DMS53 treated with DMSO at 0.1 percent for 48 hours (cell line): ENCODE data around the gene HGD.
"Not testable (repeated sequence)": the region's sequence is repeated elsewhere in the genome, so short reads cannot be mapped to it uniquely, and the experiment has no call there.

ENCODE experiments used
- DNase-seq: peaks from one replicate; lab custom pipeline; 2025; ENCODE audit not compliant: unreplicated experiment; lab: John Stamatoyannopoulos, UW

HGD gene

DNA sequence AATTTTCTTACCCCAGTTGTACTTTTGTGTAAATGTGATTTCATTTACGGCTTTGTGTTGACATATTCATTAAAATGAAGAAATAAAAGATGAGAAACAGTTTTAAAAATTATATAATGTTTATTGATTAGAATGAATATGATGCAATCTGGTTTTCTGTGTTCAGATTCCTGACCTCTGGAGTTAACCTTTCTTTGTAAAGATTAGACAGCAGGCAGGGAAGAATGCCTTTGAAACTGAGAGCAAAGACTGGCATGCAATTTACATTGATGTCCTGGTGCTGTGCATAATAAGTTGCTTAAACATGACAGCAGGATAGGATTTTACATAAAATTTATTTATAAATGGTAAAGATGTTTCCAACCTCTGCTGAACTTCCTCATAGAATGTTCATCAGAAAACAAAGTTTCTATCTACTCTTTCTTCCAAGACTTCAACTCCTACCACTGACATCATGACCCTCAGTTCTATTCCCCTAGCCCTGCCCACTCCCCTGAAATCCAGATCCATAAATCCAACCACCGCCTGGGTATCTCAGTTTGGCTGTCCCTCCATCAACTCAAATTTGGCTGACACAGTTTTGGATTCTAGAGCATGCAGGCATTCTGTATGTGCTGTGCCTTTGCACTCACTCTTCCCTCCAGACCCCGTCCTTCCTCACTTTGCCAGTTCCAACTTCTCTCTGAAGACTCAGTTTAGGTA, 1.7 kb downstream of the HGD start:
- no peak for DNase-seq

DNA sequence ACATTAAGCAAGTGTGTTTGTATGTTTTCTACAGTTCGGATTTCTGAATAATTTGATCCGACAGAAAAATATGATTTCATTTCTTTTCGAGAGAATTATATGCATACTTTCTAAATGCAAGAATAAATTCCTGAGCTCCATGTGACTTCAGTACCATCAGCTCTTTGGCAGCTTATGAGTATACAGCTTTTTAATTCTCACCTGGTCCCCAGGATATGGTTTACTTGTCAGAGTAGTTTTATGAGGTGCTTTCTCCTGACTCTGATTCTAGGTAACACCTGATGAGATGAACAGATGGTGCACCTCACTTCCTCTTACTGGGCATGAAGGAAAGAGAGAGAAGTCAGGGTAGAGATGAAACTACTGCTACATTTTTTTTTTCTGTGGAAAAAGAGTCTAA, 3.1 kb downstream of the HGD start:
- DNase-seq = peak; percentile 18

- peak; percentile 81 for DNase-seq
Observed at GRCh38 chr3:120678331-120678947, 3.6 kb downstream of the HGD start.

GRCh38 chr3:120677193-120677592, 4.8 kb downstream of the HGD start:
- DNase-seq = not testable (repeated sequence)

DNA sequence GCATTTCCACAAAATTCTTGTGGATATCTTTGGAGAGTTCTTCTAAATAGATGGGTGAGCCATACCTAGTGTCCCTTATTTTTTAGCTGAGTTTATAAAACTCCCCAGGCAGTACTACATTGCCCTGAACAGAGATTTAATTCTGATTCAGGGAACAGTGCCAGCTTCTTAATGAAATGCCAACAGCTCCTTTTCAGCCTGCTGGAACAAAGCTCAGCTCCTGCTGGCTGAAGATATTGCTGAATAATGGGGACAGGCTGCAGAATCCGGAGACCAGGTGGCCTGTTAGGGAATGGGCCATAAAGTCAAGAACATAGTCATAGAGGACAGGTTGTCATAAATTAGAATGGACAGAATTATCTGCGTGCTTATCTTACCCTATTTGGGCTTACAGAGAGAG, 8.9 kb downstream of the HGD start:
- DNase-seq = no peak

DNA sequence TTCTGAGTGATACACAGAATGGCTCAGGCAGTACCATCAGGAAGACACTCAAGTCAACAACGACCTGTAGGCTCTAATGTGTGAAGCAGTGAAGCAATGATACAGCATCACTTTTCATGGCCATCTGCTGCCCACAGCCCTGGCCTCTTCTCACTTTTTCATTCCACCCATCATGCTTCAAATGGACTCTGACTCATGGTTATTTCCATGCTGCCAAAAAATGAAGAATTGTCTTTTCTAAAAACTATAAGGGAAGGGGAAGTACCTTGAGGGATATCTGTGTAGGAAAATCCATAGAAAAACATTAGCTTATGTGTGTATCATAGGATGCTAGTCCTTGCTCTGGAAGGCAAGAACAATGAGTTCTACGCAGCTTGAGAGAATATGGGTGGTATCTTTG, 11.5 kb downstream of the HGD start:
- no peak for DNase-seq

- DNase-seq = no peak
Observed at GRCh38 chr3:120664926-120665325, 17.1 kb downstream of the HGD start.

GRCh38 chr3:120661945-120662344, 20.1 kb downstream of the HGD start:
- no peak for DNase-seq

DNA sequence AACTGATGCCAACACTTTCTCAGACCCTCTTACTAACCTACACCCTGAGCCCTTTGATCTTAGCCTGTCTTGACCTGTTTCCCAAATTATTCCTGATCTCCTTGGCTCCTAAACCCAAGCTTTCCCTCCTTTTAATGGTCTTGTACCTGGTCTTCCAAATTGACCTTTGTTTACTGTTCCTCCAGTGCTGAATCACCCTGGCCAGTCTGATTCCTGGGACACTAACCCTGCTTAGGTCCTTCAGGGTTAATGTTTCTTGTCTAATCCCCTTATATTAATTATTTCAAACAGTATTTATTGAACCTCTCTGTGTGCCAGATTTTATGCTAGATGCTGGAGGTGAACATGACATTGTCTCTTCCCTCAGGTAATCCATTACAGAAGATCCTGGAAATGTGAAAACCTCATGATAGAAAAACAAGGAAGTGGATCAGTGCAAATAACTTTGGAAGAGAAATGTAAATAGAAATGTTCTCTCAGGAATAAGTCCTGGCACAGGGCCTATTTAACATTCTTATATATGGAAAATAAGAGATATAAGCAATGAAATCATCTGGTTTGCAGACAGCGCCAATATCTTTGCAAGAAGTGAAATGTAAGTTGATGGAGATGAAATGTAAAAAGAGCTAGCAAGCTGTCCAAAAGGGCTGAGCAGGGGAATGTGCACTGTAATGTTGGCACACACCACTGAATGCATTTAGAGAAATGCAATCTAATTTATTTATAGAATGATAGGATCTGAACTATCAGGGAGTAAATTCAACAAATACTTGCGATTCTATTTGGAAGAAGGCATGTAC, 20.7 kb downstream of the HGD start:
- DNase-seq = peak; percentile 38

DNA sequence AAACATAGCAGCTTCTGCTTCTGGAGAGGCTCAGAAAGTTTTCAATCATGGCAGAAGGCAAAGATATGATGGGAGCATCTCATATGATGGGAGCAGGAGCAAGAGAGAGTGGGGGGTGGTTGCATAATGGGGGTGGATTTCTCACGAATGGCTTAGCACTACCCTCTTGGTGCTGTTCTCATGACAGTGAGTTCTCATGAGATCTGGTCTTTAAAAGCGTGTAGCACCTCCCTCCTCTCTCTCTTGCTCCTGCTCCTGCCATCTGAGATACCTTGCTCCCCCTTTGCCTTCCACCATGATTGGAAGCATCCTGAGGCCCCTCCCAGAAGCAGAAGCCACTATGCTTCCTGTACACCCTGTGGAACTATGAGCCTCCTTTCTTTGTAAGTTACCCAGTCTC, 22.2 kb downstream of the HGD start:
- no peak for DNase-seq

- DNase-seq = no peak
Observed at GRCh38 chr3:120659285-120659684, 22.8 kb downstream of the HGD start.

DNA sequence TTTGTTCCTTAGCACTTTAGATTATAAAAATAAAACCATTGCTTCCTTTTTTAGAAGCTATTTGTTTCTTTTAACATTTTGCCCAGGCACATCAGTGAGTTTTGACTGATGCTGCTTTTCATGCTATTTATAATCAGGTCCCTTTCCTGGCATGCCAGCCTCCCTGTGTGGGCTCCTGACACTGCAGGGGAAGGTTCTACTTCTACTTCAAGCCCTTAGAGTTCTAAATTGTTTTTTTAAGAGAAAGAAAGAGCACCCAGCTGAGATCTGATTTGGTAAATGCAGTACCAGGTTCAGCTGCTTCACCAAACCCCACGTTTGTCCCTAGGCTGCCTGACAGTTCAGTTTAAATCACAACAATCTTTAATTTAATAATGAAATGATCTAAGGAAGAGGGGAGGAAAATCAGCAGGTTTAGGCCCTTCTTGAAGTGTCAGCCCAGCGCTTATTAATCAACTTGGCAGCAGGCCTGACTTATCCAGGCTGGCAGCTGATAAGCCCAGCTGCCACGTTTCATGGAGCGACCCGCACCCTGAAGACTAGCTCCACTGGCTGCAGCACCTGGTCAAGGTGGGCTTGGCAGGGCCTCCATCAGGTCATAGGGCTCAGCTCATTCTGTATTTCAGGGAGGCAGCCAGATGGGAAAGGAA, 29.0 kb downstream of the HGD start:
- DNase-seq = no peak

DNA sequence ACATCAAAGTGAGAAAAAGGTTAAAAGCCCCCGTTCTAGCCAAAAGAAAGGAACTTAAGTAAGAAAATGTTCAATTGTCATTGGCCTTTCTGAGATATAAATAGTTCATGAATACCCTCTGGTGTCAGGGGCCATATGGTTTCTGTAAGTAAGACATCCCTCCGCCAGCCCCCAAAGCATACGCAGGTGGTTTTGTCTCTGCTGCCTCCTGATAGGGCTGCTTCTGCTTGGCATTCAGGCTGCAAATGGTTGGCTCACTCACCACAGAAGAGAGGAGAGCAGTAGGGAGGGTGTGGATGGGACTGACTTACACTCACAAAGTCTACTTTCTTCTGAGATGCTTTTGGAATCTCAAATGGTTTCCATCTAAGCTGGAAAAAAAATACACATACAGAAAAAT, 29.8 kb downstream of the HGD start:
- DNase-seq = no peak

- DNase-seq = no peak
Observed at GRCh38 chr3:120650311-120650710, 31.7 kb downstream of the HGD start.

DNA sequence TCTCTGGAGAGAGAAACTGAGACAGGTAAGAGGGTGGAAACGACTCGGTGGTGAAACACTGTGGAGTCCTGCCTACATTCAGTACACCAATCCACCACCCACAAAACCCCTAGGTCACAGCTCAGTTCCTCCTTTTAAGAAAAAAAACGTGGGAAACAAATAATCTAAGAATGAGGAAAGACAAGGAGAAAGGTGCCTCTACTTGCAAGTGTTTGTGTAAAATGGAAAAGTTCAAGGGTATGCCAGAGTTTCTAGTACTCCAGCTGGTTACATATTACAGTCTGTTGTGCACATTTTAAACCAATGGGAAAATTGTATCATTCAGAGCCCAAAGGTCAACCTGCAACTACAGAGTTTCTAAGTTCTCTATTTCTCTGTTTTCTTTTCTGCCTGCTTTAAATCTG, 32.2 kb downstream of the HGD start:
- DNase-seq = no peak

DNA sequence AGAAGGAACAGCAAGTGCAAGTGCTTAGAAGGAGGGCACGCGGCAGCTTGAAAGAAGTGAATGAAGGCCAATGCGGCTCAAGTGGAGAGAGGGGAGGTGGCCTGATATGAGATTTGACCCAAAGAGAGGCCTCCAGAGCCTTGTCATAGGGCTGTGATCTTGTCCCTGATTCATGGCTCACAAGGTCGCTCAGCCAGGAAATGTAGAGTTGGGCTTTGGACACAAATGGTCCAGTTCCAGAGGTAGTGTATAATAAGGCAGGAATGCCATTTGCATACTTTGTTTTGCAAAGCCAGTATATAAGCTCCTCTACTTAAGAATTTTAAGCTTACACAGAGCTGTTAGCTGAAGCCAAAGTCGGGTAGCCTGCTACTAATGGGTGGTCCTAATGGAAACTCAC, 33.7 kb downstream of the HGD start:
- DNase-seq = no peak

DNA sequence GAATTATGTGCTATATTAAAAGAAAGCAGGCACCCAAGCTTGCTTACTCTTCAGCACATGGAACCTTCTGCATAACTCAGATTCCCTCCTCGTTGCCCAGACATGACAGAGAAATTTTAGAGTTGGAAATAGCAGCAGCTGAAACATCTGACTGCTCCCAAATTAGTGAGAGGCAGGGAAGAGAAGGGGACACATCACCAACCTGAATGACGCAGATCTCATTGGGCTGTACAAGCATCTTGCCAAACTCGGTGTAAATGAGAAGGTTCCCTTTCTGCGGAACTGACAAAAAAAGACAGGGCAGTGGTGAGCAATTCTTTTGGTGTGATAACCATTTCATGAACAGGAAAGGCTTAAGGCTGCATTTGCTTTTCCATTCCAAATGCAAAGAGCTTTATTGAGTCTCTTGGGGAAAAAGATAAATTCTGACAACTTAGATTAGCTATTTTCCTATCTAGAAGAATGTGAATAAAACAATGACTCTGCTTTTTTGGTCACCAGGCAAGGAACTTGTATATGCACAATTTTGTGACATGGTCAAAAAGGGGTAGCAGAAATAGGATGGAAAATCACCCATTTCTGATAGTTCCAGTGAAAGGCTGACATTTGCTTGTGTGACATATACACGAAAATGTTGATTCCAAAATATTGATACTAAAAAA, 35.1 kb downstream of the HGD start:
- DNase-seq = no peak

GRCh38 chr3:120645083-120645845, 36.8 kb downstream of the HGD start:
- no peak for DNase-seq

DNA sequence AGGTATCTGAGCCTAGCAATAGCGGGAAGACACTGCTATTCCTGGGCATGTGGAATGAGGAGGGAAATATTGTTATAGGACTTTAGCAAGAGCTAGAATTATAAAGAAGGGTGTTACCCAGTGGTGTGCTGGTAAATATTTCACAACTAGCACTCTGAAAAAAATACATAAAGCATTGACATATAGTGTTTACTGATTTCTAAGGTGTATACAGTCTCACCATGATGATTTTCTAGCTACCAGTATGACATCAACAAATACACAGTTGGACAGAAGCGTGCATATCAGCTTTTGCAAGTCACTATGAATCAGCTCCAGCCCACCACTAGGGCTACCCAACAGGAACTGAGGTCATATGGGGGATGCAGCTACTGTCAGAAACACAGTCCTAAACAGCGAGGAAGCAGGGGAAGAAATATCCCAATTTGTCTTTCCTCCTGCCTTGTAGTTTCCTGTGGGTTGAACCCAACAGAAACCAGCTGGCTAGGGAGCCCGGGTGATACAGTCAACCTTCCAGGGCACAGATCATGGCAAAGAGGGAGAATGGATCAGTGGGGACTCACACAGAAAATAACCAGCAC, 39.6 kb downstream of the HGD start:
- DNase-seq = no peak

DNA sequence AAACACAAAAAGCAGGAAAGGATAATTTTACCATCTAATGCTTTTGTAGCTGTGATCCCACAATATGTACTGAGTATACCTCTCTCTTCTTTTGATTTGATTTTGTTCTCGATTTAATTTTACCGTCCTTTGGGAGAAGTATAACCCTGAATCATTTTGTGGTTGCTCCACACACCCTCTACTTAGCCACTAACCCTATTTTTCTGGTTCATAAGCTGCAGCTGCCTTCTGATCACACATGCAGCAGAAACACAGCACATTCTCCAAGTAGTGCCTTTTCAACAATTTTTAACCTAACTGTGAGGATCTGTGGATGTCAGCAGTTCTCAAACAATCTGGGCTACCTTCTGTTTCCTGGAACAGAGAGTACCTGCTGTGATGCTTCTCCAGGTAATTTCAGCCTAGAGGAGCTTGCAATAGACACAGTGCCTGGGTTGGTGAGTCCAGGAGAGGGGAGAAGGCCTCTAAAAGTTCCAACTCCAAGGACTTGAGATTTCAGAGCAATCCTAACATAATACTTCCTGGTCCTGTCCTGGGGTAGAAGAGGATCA, 40.3 kb downstream of the HGD start:
- no peak for DNase-seq
